GM19467 (cell line): Measurements from ENCODE around the gene TBC1D12.
"Not testable (repeated sequence)": the region's sequence is repeated elsewhere in the genome, so short reads cannot be mapped to it uniquely, and the experiment has no call there.

Experiments used
- ATAC-seq: cut with Tn5 transposase; IDR thresholded peaks from one replicate; pipeline ENCODE4 v1.9.1; 2021; ENCODE audit warnings: mild to moderate bottlenecking, moderate library complexity; ENCODE audit not compliant: unreplicated experiment

The TBC1D12 gene

GRCh38 chr10:94402204-94402842 lies at the start of gene TBC1D12:
TBC1D12 (plus strand) TSS chr10:94402541; CDS start chr10:94402614, 73 bp downstream.
- peak; percentile 71 for ATAC-seq

- no peak for ATAC-seq
Measured at GRCh38 chr10:94353336-94353735, 49.0 kb upstream of the TBC1D12 start.

- no peak for ATAC-seq
Measured at GRCh38 chr10:94355841-94356240, 46.5 kb upstream of the TBC1D12 start.

- no peak for ATAC-seq
Measured at GRCh38 chr10:94357193-94357592, 45.1 kb upstream of the TBC1D12 start.

GRCh38 chr10:94358480-94358879 lies 43.9 kb upstream of the TBC1D12 start:
- no peak for ATAC-seq

GRCh38 chr10:94361171-94361794 lies 41.1 kb upstream of the TBC1D12 start:
- ATAC-seq, result no peak

- ATAC-seq, result peak; percentile 100
Measured at GRCh38 chr10:94362360-94363250, 39.7 kb upstream of the TBC1D12 start, which contains the start of gene NOC3L. NOC3L (minus strand) TSS chr10:94362939; CDS start chr10:94362838, 101 bp downstream.

GRCh38 chr10:94363251-94363565 lies 39.1 kb upstream of the TBC1D12 start:
- ATAC-seq, result no peak

- no peak for ATAC-seq
Measured at GRCh38 chr10:94364482-94364881, 37.9 kb upstream of the TBC1D12 start.

GRCh38 chr10:94366382-94366781 lies 36.0 kb upstream of the TBC1D12 start:
- no peak for ATAC-seq

- ATAC-seq, result no peak
Measured at GRCh38 chr10:94370501-94370900, 31.8 kb upstream of the TBC1D12 start.

- no peak for ATAC-seq
Measured at GRCh38 chr10:94375374-94375773, 27.0 kb upstream of the TBC1D12 start.

- no peak for ATAC-seq
Measured at GRCh38 chr10:94376865-94377264, 25.5 kb upstream of the TBC1D12 start.

GRCh38 chr10:94383530-94383929 lies 18.8 kb upstream of the TBC1D12 start:
- no peak for ATAC-seq

- not testable (repeated sequence) for ATAC-seq
Measured at GRCh38 chr10:94385733-94386132, 16.6 kb upstream of the TBC1D12 start.

GRCh38 chr10:94392117-94392516 lies 10.2 kb upstream of the TBC1D12 start:
- not testable (repeated sequence) for ATAC-seq

GRCh38 chr10:94397549-94398370 lies 4.6 kb upstream of the TBC1D12 start:
- ATAC-seq, result no peak

GRCh38 chr10:94398762-94399161 lies 3.6 kb upstream of the TBC1D12 start:
- no peak for ATAC-seq

GRCh38 chr10:94402843-94403379 lies 570 bp downstream of the TBC1D12 start:
- ATAC-seq, result peak; percentile 15

- peak; percentile 46 for ATAC-seq
Measured at GRCh38 chr10:94403380-94404213, 1.3 kb downstream of the TBC1D12 start.
